ENCODE measurements around the gene C12orf57. TPM values are rescaled to one million over a fixed set of nuclear protein-coding genes. Genes with fewer than 3 reads are reported as not detected.
A peak's percentile ranks its signal among the peaks of the same experiment; 100 is the strongest.

Gene C12orf57
- total RNA-seq, 1 donor from 2014 or later: 197 TPM

GRCh38 chr12:6959058-6959804, 15.4 kb downstream of the C12orf57 start:
- Histone ChIP-seq H3K36me3 (no peaks in the 10 kb centered on the region), H3K4me1 (peaks cover 65% of the 10 kb centered on the region), H3K27ac (peak overlapping the region; percentile 71), H3K27me3 (no peaks in the 10 kb centered on the region), H3K9me3 (no peaks in the 10 kb centered on the region), H3K4me3 (peak overlapping the region; percentile 8)
- intact Hi-C loops (cut with DNase I): no loop called here
- peak; percentile 76 for DNase-seq
- no peak for TF ChIP-seq CTCF (IDR thresholded peaks at IDR 0.05)
- ATAC-seq: peak; percentile 2

GRCh38 chr12:6959805-6960592, 16.2 kb downstream of the C12orf57 start:
- ATAC-seq (no peak), DNase-seq (peak; percentile 67)
- peak overlapping the region; percentile 94 for H3K27ac ChIP-seq
- no peak overlapping the region for H3K4me3 ChIP-seq
- H3K4me1 ChIP-seq: peaks cover 67% of the 10 kb centered on the region
- no peaks in the 10 kb centered on the region for H3K9me3 ChIP-seq
- no peaks in the 10 kb centered on the region for H3K36me3 ChIP-seq
- intact Hi-C loops (cut with DNase I): loop anchor here (10.0 kb wide), 1 partner anchor 155 kb away; no protein-coding TSS in a partner anchor
- no peak for TF ChIP-seq CTCF (IDR thresholded peaks at IDR 0.05)
- H3K27me3 ChIP-seq: no peaks in the 10 kb centered on the region

GRCh38 chr12:6960593-6961277, 16.9 kb downstream of the C12orf57 start:
- peak; percentile 65 for DNase-seq
- H3K4me1 ChIP-seq: peaks cover 67% of the 10 kb centered on the region
- H3K36me3 ChIP-seq: peaks cover 7% of the 10 kb centered on the region
- peak; percentile 9 for TF ChIP-seq CTCF (IDR thresholded peaks at IDR 0.05)
- H3K27me3 ChIP-seq: no peaks in the 10 kb centered on the region
- H3K27ac ChIP-seq: peak overlapping the region; percentile 94
- ATAC-seq: no peak
- intact Hi-C loops (cut with DNase I): loop anchor here (10.0 kb wide), 1 partner anchor 154 kb away; no protein-coding TSS in a partner anchor
- peak overlapping the region; percentile 46 for H3K4me3 ChIP-seq
- H3K9me3 ChIP-seq: no peaks in the 10 kb centered on the region

- peaks cover 67% of the 10 kb centered on the region for H3K4me1 ChIP-seq
Observed at GRCh38 chr12:6961278-6961694, 17.5 kb downstream of the C12orf57 start.

More at GRCh38 chr12:6961278-6961694, 17.5 kb downstream of the C12orf57 start:
- Histone ChIP-seq H3K9me3 (no peaks in the 10 kb centered on the region), H3K27ac (peak overlapping the region; percentile 94), H3K27me3 (no peaks in the 10 kb centered on the region), H3K4me3 (peak overlapping the region; percentile 46), H3K36me3 (peaks cover 12% of the 10 kb centered on the region)
- ATAC-seq: peak; percentile 63
- no peak for TF ChIP-seq CTCF (IDR thresholded peaks at IDR 0.05)
- intact Hi-C loops (cut with DNase I): loop anchor here (10.0 kb wide), 1 partner anchor 154 kb away; no protein-coding TSS in a partner anchor
- peak; percentile 94 for DNase-seq

All from upper lobe of right lung (tissue), 1 donor.